DMS 273 (cell line): ENCODE data around the gene SFI1.
A peak's percentile ranks its signal among the peaks of the same experiment; 100 is the strongest.

Experiments
- DNase-seq: peaks from one replicate; lab custom pipeline; 2025; ENCODE audit not compliant: unreplicated experiment; lab: John Stamatoyannopoulos, UW

The SFI1 gene

DNA sequence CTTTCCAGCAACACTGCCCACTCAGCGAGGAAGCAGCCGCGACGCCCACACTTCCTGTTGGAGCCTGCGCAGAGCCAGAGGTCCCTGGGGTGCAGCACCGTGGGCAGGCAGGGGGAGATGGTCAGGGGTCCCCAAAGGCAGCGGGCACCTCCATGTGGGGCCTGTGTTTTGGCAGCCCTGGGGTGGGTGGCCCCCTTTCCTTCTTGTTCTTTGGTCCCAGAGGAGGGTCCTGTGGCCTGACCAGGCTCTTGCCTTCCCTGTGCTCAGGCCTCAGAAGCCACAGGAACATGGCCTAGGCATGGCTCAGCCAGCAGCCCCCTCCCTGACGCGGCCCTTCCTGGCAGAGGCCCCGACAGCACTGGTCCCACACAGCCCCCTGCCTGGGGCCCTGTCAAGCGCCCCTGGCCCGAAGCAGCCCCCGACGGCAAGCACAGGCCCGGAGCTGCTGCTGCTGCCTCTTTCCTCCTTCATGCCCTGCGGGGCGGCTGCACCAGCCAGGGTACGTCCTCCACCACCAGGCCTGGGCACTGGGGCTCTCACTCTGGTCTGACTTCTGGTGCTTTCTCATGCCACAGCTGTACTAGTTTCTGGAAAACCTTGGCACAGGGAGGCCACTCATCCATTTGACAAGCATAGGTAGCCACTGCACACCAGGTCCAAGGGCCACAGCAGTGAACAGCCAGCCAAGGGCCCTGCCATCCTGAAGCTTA is 118.6 kb downstream of the SFI1 start:
- DNase-seq = no peak

- no peak for DNase-seq
Measured at GRCh38 chr22:31615491-31615860, 119.1 kb downstream of the SFI1 start.

GRCh38 chr22:31615940-31616314 is 119.6 kb downstream of the SFI1 start:
- no peak for DNase-seq

- no peak for DNase-seq
Measured at GRCh38 chr22:31616315-31616980, 120.1 kb downstream of the SFI1 start.

DNA sequence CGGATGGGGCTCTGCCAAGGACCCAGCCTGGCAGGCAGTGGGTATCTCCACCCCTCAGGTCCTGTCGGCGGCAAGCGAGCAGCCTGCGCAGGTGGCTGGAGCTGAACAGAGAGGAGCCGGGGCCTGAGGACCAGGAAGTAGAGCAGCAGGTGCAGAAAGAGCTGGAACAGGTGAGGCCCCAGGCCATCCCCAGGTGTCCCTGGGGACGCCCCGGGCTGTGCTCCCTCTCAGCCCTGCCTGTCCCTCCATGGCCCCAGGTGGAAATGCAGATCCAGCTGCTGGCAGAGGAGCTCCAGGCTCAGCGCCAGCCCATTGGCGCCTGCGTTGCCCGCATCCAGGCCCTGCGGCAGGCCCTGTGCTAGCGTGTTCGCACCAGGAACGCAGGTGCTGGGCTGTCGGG is 121.7 kb downstream of the SFI1 start:
- no peak for DNase-seq

DNA sequence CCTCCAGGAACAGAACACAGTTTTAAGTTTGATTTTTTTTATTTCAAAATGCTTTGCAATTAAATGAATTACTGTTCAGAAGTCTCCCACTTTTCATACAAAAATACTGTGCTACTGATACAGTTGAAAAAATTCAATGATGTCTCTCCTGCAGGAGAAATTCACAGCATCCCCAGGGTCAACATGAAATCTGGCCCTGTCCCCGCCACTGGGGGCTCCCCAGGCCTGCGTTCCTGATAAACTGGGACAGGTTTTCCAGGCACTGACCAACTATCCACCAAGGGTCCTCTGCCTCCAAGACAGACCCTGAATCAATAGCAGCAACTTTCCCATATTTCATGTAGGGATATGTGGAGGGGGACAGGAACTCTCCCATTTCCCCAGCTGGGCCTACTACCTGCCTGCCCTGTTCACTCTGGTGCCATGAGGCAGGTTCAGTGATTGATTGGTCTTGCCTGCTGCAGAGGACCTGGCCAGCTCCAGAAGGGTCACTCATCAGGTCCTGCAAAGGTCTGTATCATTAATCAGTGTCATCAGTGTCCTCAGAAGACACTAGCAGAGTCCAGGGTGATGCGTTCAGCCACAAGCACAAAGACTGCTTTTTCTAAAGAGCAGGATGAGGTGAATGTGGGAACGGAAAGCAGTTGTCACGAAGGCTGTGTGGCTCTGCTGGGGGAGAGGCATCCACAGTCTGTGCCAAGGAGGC is 122.3 kb downstream of the SFI1 start:
- DNase-seq = no peak

- no peak for DNase-seq
Measured at GRCh38 chr22:31619611-31620300, 123.4 kb downstream of the SFI1 start.

- no peak for DNase-seq
Measured at GRCh38 chr22:31620756-31621480, 124.6 kb downstream of the SFI1 start.

- no peak for DNase-seq
Measured at GRCh38 chr22:31621507-31622124, 125.3 kb downstream of the SFI1 start.

DNA sequence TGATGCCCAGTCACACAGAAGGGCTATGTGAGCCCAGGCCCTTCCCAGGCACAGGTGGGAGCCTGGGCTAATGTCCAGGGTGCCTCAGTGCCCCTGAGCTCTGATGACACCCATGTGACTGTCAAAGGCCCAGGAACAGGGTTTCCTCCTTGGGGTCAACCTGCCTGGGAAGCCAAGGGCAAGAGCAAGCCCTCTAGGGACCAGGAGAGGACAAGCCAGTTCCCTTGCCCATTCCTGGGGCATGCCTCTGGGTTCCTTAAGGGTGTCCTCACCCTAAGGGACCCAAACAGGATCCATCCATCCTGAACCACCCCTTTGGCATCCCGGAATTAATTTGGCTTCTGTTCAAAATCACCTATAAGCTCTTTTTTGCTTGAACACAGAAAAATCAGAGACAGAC is 126.6 kb downstream of the SFI1 start:
- no peak for DNase-seq

GRCh38 chr22:31623592-31624304 is 127.4 kb downstream of the SFI1 start:
- no peak for DNase-seq

DNA sequence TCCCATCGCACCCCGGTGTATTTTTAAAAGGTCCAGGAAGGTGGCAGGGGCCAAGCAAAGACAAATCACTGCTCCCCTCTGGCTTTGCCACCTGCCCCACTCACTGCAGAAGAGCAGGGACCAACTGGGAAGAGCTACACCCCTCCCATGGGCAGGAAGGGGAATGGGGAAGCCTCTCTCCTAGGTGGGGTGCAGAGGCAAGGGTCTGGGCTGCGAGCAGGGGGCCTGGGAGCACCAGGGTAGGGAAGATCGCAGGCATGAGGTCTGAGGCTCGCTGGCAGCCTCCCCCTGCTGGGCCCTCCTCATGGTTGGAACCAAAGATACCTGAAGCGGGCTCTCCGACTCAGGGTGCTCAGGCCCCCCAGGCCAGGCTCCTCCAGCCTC is 128.9 kb downstream of the SFI1 start:
- no peak for DNase-seq

- DNase-seq = no peak
Measured at GRCh38 chr22:31625661-31626426, 129.5 kb downstream of the SFI1 start.

GRCh38 chr22:31626427-31627150 is 130.3 kb downstream of the SFI1 start:
- DNase-seq = no peak

GRCh38 chr22:31627223-31627731 is 130.9 kb downstream of the SFI1 start:
- peak; percentile 15 for DNase-seq

- no peak for DNase-seq
Measured at GRCh38 chr22:31628362-31628761, 132.0 kb downstream of the SFI1 start.

GRCh38 chr22:31628969-31629708 is 132.8 kb downstream of the SFI1 start:
- DNase-seq = no peak

DNA sequence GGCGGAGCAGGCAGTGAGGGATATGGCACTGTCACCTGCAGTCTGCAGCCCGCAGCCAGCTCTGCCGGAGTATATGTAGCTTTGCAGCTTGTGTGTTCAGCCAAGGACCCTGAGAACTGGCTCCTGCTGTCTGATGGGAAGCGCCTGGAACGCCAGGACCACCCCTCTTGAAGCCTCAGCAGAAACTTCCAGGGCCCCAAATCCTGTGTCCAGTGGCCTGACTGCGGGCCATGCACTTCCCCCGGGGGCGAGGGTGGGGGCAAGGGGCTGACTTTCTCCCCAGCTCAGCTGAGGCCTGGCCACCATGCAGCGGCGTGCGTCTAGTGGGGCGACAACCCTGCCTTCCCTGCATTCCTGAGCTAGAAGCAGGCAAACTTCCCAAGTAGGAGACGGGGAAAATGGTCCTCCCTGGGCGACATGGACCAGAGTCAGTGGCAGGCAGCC is 133.4 kb downstream of the SFI1 start:
- DNase-seq = no peak
